Activated B cell treated with CpG ODN at 0.5 μM for 24 hours (primary cell): ENCODE results near the gene PLSCR2. TPM values are rescaled to one million over a fixed set of nuclear protein-coding genes. Genes with fewer than 3 reads are reported as not detected.
"Not testable (repeated sequence)": the region's sequence is repeated elsewhere in the genome, so short reads cannot be mapped to it uniquely, and the experiment has no call there.

Source experiments
- ATAC-seq: fragments of 200-7000 bp; cut with Tn5 transposase; one replicate; pipeline ENCODE4 v1.10.0; 2021; ENCODE audit warnings: low read depth, mild to moderate bottlenecking, moderate library complexity
- CTCF ChIA-PET: fragments of 350-600 bp; sonication (Branson Sonifier 250); formaldehyde crosslinking; loops from one replicate; lab custom pipeline; 2021; ENCODE audit warnings: antibody characterized with exemption; lab: Charles Lee
- POLR2A ChIA-PET: fragments of 350-600 bp; sonication (Branson Sonifier 250); formaldehyde crosslinking; loops from one replicate; lab custom pipeline; 2021; ENCODE audit warnings: antibody characterized with exemption; lab: Charles Lee
- DNase-seq: peaks from one replicate; pipeline ENCODE4 v3.0.0; 2022
- H3K27ac Mint-ChIP-seq: one replicate; pipeline ENCODE4 v1.8.0; 2020; ENCODE audit warnings: mixed read lengths
- H3K27me3 Mint-ChIP-seq: one replicate; pipeline ENCODE4 v1.8.0; 2021; ENCODE audit warnings: mixed read lengths
- H3K36me3 Mint-ChIP-seq: one replicate; pipeline ENCODE4 v1.8.0; 2021; ENCODE audit warnings: low read depth, mixed read lengths
- H3K4me1 Mint-ChIP-seq: one replicate; pipeline ENCODE4 v1.8.0; 2021; ENCODE audit warnings: mixed read lengths
- H3K4me3 Mint-ChIP-seq: one replicate; pipeline ENCODE4 v1.8.0; 2020; ENCODE audit warnings: mild to moderate bottlenecking, mixed read lengths
- H3K9me3 Mint-ChIP-seq: one replicate; pipeline ENCODE4 v1.8.0; 2020; ENCODE audit warnings: mixed read lengths
- CTCF ChIP-seq: fragments of 200-600 bp; IDR thresholded peaks from one replicate; pipeline ENCODE4 v1.8.0; 2022; ENCODE audit warnings: antibody characterized with exemption, mild to moderate bottlenecking
- intact Hi-C: fragments of 100-400 bp; cut with micrococcal nuclease; formaldehyde crosslinking; loops from one replicate; pipeline ENCODE4 v1.15.1; 2024
- total RNA-seq: library from RNA; stranded (reverse); gene quantifications from 2 replicates; pipeline ENCODE4 v1.2.3, GENCODE V29; 2022

The PLSCR2 gene
- total RNA-seq, 1 donor from 2014 or later, result not detected

GRCh38 chr3:146421819-146422759 lies 47.3 kb downstream of the PLSCR2 start:
- intact Hi-C loops, result no loop called here
- CTCF ChIA-PET, result no interaction called here
- POLR2A ChIA-PET, result no interaction called here
- no peaks in the 10 kb centered on the region for H3K4me1 Mint-ChIP-seq
- no peak overlapping the region for H3K27ac Mint-ChIP-seq
- H3K9me3 Mint-ChIP-seq, result no peaks in the 10 kb centered on the region
- no peaks in the 10 kb centered on the region for H3K36me3 Mint-ChIP-seq
- no peaks in the 10 kb centered on the region for H3K27me3 Mint-ChIP-seq
- no peak overlapping the region for H3K4me3 Mint-ChIP-seq
- ATAC-seq (no peak), DNase-seq (no peak)
- no peak for TF ChIP-seq CTCF

GRCh38 chr3:146416366-146416765 lies 53.0 kb downstream of the PLSCR2 start:
- no peaks in the 10 kb centered on the region for H3K27me3 Mint-ChIP-seq
- peaks cover 10% of the 10 kb centered on the region for H3K9me3 Mint-ChIP-seq
- DNase-seq (no peak), ATAC-seq (no peak)
- intact Hi-C loops, result no loop called here
- no peak for TF ChIP-seq CTCF
- CTCF ChIA-PET, result no interaction called here
- POLR2A ChIA-PET, result no interaction called here
- H3K4me1 Mint-ChIP-seq, result no peaks in the 10 kb centered on the region
- no peak overlapping the region for H3K4me3 Mint-ChIP-seq
- H3K36me3 Mint-ChIP-seq, result no peaks in the 10 kb centered on the region
- no peak overlapping the region for H3K27ac Mint-ChIP-seq

- no peaks in the 10 kb centered on the region for H3K27me3 Mint-ChIP-seq
- DNase-seq, result no peak
- no peaks in the 10 kb centered on the region for H3K4me1 Mint-ChIP-seq
- no peaks in the 10 kb centered on the region for H3K36me3 Mint-ChIP-seq
- TF ChIP-seq CTCF, result no peak
- H3K4me3 Mint-ChIP-seq, result no peak overlapping the region
- no peak overlapping the region for H3K27ac Mint-ChIP-seq
- peaks cover 10% of the 10 kb centered on the region for H3K9me3 Mint-ChIP-seq
- intact Hi-C loops, result no loop called here
- CTCF ChIA-PET, result no interaction called here
- POLR2A ChIA-PET, result no interaction called here
- ATAC-seq, result no peak
These were observed 55.4 kb downstream of the PLSCR2 start for GRCh38 chr3:146414010-146414409.

GRCh38 chr3:146412711-146413110 lies 56.6 kb downstream of the PLSCR2 start:
- CTCF ChIA-PET, result not testable (repeated sequence)

GRCh38 chr3:146407956-146408355 lies 61.4 kb downstream of the PLSCR2 start:
- no peaks in the 10 kb centered on the region for H3K36me3 Mint-ChIP-seq
- H3K27me3 Mint-ChIP-seq, result peaks cover 2% of the 10 kb centered on the region
- no peak overlapping the region for H3K27ac Mint-ChIP-seq
- intact Hi-C loops, result no loop called here
- POLR2A ChIA-PET, result no interaction called here
- TF ChIP-seq CTCF, result no peak
- CTCF ChIA-PET, result interaction anchor here (0.7 kb wide), 1 partner anchor 1628 kb away, joined by 3 read pairs; no protein-coding TSS in a partner anchor
- peaks cover 10% of the 10 kb centered on the region for H3K9me3 Mint-ChIP-seq
- H3K4me1 Mint-ChIP-seq, result no peaks in the 10 kb centered on the region
- no peak overlapping the region for H3K4me3 Mint-ChIP-seq
- no peak for ATAC-seq
- DNase-seq, result no peak

More at GRCh38 chr3:146412711-146413110, 56.6 kb downstream of the PLSCR2 start:
- H3K4me3 Mint-ChIP-seq, H3K36me3 Mint-ChIP-seq, ATAC-seq, H3K27me3 Mint-ChIP-seq, POLR2A ChIA-PET, H3K4me1 Mint-ChIP-seq, DNase-seq, intact Hi-C loops, H3K27ac Mint-ChIP-seq: not testable (repeated sequence)
- peaks cover 10% of the 10 kb centered on the region for H3K9me3 Mint-ChIP-seq
